Tibial nerve (tissue), 4 donors: ENCODE measurements around the gene FSD1. TPM values are rescaled to one million over a fixed set of nuclear protein-coding genes. Genes with fewer than 3 reads are reported as not detected.
A peak's percentile ranks its signal among the peaks of the same experiment; 100 is the strongest.

Experiments used
- DNase-seq, 2 donors: peaks; one replicate each; pipeline ENCODE4 v3.0.0-alpha.2; 2019; ENCODE audit warnings: low spot score in 2 of 2
- H3K27ac ChIP-seq, 4 donors: fragments of 200-600 bp; sonication (generic) in 3 of 4; one replicate each; pipeline ENCODE4 v1.5.1; 2017 to 2019; ENCODE audit warnings: mild to moderate bottlenecking in 1 of 4
- H3K27me3 ChIP-seq, 2 donors: fragments of 200-600 bp; sonication (generic) in 1 of 2; one replicate each; pipeline versions ENCODE4 v1.5.1 to v1.6.0; 2017 to 2019
- H3K36me3 ChIP-seq, 3 donors: fragments of 200-600 bp; sonication (generic); one replicate each; pipeline ENCODE4 v1.5.1; 2018 to 2019
- H3K4me1 ChIP-seq, 4 donors: fragments of 200-600 bp; sonication (generic) in 3 of 4; one replicate each; pipeline ENCODE4 v1.5.1; 2017 to 2019
- H3K4me3 ChIP-seq, 4 donors: fragments of 200-600 bp; sonication (generic) in 3 of 4; one replicate each; pipeline ENCODE4 v1.5.1; 2017 to 2019; ENCODE audit warnings: mild to moderate bottlenecking in 1 of 4, moderate library complexity in 1 of 4
- H3K9me3 ChIP-seq, 4 donors: fragments of 200-600 bp; sonication (generic) in 3 of 4; one replicate each; pipeline ENCODE4 v1.5.1; 2017 to 2019
- EP300 ChIP-seq, 2 donors: sonication (generic); formaldehyde crosslinking; IDR thresholded peaks; one replicate each; pipeline ENCODE4 v1.6.1; 2017; ENCODE audit warnings: antibody characterized with exemption in 2 of 2, mild to moderate bottlenecking in 1 of 2
- POLR2A ChIP-seq, 2 donors: fragments of 450-650 bp; IDR thresholded peaks; one replicate each; pipeline ENCODE4 v1.6.1; 2017; ENCODE audit warnings: antibody characterized with exemption in 2 of 2, mild to moderate bottlenecking in 2 of 2, moderate library complexity in 2 of 2
- WGBS, 2 donors: methylation state at CpG; one replicate each; pipeline ENCODE4 v1.1.5; 2018; 5-methylcytosine and 5-hydroxymethylcytosine counted together
- total RNA-seq, 4 donors: library from RNA; depleted of rRNA; stranded (reverse); fragments of >200 nt; gene quantifications; one replicate each; pipeline ENCODE4 v1.1.0, GENCODE V29; 2016
- TF ChIP-seq, protein P1 (sequence below), 5 experiments: fragments of 200-600 bp in 3 of 5; fragments of 450-650 bp in 2 of 5; sonication (generic) in 3 of 5; IDR thresholded peaks; one replicate each; pipeline ENCODE4 v1.5.1; 2016 to 2019; ENCODE audit warnings: antibody characterized with exemption in 5 of 5, mild to moderate bottlenecking in 3 of 5, moderate library complexity in 2 of 5

The FSD1 gene
- total RNA-seq, 4 donors from 2014 or later: 0.87 TPM; not detected in 3

DNA sequence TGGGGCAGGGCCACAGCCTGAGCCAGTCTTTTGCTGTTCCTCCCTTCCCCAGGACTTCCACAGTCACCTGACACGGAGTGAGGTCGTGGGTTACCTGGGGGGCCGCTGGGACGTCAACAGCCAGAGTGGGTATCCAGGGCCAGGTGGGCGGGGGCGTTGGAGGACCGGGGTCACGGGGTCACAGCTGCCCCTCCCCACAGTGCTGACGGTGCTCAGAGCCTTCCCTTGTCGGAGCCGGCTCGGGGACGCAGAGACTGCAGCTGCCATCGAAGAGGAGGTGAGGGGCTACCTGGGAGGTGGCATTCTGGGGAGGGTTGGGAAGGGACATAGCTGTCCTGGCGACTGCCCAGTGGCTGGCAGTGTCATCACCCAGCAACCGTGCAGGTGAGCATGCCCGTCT is 50.5 kb downstream of the FSD1 start:
- no peak for DNase-seq
- 74 to 83% methylated on average over 13 to 17 of the region's 17 CpGs for WGBS, 2 donors
- H3K4me1 ChIP-seq: peaks cover 0 to 15% (median 0%) of the 10 kb centered on the region in 4 donors
- no peaks in the 10 kb centered on the region for H3K9me3 ChIP-seq
- no peak overlapping the region for H3K27ac ChIP-seq
- TF ChIP-seq, protein P1, sequence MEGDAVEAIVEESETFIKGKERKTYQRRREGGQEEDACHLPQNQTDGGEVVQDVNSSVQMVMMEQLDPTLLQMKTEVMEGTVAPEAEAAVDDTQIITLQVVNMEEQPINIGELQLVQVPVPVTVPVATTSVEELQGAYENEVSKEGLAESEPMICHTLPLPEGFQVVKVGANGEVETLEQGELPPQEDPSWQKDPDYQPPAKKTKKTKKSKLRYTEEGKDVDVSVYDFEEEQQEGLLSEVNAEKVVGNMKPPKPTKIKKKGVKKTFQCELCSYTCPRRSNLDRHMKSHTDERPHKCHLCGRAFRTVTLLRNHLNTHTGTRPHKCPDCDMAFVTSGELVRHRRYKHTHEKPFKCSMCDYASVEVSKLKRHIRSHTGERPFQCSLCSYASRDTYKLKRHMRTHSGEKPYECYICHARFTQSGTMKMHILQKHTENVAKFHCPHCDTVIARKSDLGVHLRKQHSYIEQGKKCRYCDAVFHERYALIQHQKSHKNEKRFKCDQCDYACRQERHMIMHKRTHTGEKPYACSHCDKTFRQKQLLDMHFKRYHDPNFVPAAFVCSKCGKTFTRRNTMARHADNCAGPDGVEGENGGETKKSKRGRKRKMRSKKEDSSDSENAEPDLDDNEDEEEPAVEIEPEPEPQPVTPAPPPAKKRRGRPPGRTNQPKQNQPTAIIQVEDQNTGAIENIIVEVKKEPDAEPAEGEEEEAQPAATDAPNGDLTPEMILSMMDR (IDR thresholded peaks at IDR 0.05): no peak
- TF ChIP-seq EP300 (IDR thresholded peaks at IDR 0.05) (no peak), POLR2A (IDR thresholded peaks at IDR 0.05) (no peak)
- peaks cover 0 to 66% (median 0%) of the 10 kb centered on the region in 3 donors for H3K36me3 ChIP-seq
- H3K4me3 ChIP-seq: no peak overlapping the region
- no peaks in the 10 kb centered on the region for H3K27me3 ChIP-seq

DNA sequence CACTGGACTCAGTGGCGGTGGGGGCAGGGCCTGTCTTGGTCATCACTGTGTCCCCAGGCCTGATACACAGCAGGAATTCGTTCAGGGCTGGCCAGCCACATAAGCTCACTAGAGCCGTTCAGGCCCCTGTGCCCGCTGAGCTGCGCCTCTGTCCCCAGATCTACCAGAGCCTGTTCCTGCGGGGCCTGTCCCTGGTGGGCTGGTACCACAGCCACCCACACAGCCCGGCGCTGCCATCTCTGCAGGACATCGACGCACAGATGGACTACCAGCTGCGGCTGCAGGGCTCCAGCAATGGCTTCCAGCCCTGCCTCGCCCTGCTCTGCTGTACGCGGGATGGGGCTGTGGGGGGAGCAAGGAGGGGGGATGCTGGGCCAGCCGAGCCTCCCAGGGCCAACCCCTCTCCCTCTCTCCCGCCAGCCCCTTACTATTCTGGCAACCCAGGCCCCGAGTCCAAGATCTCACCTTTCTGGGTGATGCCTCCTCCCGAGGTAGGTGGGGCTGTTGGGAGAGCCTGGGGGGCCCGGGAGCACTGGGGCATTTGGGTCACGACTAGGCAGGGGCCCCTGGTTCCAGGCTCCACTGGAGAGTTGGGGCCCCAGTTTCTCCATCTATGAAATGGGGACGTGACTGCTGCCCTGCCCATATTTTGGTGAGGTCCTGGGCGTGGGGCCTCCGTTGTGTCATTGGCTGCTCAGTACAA is 52.8 kb downstream of the FSD1 start:
- Histone ChIP-seq H3K36me3 (peaks cover 0 to 84% (median 2%) of the 10 kb centered on the region in 3 donors), H3K27ac (no peak overlapping the region), H3K9me3 (no peaks in the 10 kb centered on the region), H3K27me3 (no peaks in the 10 kb centered on the region), H3K4me1 (peaks cover 0 to 18% (median 0%) of the 10 kb centered on the region in 4 donors), H3K4me3 (no peak overlapping the region)
- TF ChIP-seq POLR2A (IDR thresholded peaks at IDR 0.05) (no peak), EP300 (IDR thresholded peaks at IDR 0.05) (no peak)
- TF ChIP-seq, protein P1 (IDR thresholded peaks at IDR 0.05): no peak
- no peak for DNase-seq
- 53 to 68% methylated on average over 18 to 20 of the region's 23 CpGs for WGBS, 2 donors

DNA sequence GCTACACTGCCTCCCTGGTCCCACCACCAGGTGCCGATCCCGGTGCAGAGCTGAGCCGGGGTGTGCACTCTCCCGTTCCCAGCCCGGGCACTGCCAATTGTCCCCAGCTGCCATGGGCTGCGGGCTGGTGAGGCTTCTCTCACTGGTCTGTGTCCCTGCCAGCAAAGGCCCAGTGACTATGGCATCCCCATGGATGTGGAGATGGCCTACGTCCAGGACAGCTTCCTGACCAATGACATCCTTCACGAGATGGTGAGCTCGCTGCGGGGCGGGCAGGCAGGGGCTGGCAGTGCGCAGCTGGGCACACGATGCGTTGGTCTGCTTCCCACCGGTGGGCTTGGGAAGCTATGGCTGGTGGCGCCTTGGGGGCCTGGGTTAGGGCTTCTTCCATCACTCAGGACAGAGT is 53.5 kb downstream of the FSD1 start:
- no peak overlapping the region for H3K4me3 ChIP-seq
- no peaks in the 10 kb centered on the region for H3K9me3 ChIP-seq
- H3K4me1 ChIP-seq: peaks cover 0 to 18% (median 0%) of the 10 kb centered on the region in 4 donors
- no peak overlapping the region for H3K27ac ChIP-seq
- no peak for DNase-seq
- H3K27me3 ChIP-seq: no peaks in the 10 kb centered on the region
- TF ChIP-seq POLR2A (IDR thresholded peaks at IDR 0.05) (no peak), EP300 (IDR thresholded peaks at IDR 0.05) (no peak)
- TF ChIP-seq, protein P1 (IDR thresholded peaks at IDR 0.05): no peak
- WGBS, 2 donors: 84 to 92% methylated on average over 11 to 16 of the region's 16 CpGs
- peaks cover 0 to 91% (median 2%) of the 10 kb centered on the region in 3 donors for H3K36me3 ChIP-seq

DNA sequence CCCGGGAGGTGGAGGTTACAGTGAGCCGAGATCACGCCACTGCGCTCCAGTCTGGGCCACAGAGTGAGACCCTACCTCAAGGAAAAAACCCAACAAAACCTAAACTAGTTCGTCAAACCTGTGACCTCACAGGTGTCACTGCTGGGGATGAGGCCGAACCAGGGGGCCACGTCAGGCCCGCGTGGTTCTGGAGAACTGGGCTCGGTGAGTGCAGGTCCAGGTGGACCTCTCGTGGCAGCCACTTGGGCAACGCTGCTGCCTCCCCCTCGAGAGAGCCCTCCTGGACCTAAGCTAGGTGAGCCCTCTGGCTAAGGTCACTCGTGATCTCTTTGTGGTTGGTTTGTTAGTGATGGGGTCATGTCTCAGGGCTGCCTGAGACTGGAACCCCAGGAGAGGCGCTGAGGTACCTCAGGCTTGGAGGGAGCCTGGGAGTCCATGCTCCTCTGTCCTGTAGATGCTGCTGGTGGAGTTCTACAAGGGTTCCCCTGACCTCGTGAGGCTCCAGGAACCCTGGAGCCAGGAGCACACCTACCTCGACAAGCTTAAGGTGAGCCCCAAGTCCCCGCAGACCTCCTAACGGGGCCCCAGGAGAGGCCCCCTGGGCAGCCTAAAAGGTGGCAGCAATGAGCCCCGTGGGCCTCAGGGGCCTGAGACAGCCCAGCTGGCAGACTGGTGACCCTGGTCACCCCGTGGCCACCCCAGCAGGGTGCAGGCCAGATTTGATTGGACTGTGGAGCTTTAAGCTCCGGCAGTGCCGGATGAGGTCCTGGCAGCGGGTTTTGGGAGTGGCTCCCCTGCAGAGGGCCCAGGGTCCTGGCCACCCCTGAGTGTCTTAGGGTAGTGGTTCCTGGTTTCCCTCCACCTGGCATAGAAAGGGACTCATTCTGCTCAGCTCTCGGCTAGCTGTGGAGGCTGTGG is 54.6 kb downstream of the FSD1 start:
- Histone ChIP-seq H3K27me3 (no peaks in the 10 kb centered on the region), H3K4me3 (no peak overlapping the region), H3K4me1 (peaks cover 0 to 18% (median 0%) of the 10 kb centered on the region in 4 donors), H3K27ac (peak overlapping the region in 1 of 4 donors; percentile 44), H3K9me3 (no peaks in the 10 kb centered on the region), H3K36me3 (peaks cover 5 to 99% (median 7%) of the 10 kb centered on the region in 3 donors)
- no peak for DNase-seq
- 86 to 92% methylated on average over 16 to 24 of the region's 25 CpGs for WGBS, 2 donors
- TF ChIP-seq, protein P1 (IDR thresholded peaks at IDR 0.05): no peak
- TF ChIP-seq POLR2A (IDR thresholded peaks at IDR 0.05) (no peak), EP300 (IDR thresholded peaks at IDR 0.05) (no peak)
